Spleen (tissue), 11 donors: ENCODE measurements around the gene XYLT1. TPM values are rescaled to one million over a fixed set of nuclear protein-coding genes. Genes with fewer than 3 reads are reported as not detected.

Experiments used
- DNase-seq: peaks from one replicate; pipeline ENCODE4 v3.0.0-alpha.2; 2020
- H3K27ac ChIP-seq, 8 donors: fragments of 200-600 bp; sonication (generic) in 7 of 8; 1 replicate in 4 of 8; 2 replicates in 4 of 8; pipeline versions ENCODE4 v1.5.0 to v1.8.0; 2016 to 2021; ENCODE audit warnings: inconsistent platforms in 4 of 8, mild to moderate bottlenecking in 4 of 8, moderate library complexity in 1 of 8
- H3K27me3 ChIP-seq, 7 donors: fragments of 200-600 bp; sonication (generic) in 6 of 7; replicated peaks in 1 of 7; 1 replicate in 4 of 7; 2 replicates in 3 of 7; pipeline versions ENCODE4 v1.5.0 to v1.8.0; 2016 to 2021; ENCODE audit warnings: inconsistent platforms in 3 of 7, mild to moderate bottlenecking in 1 of 7
- H3K36me3 ChIP-seq, 6 donors: fragments of 200-600 bp; sonication (generic) in 5 of 6; 1 replicate in 4 of 6; 2 replicates in 2 of 6; pipeline versions ENCODE4 v1.5.0 to v1.8.0; 2016 to 2021; ENCODE audit warnings: inconsistent platforms in 2 of 6
- H3K4me1 ChIP-seq, 6 donors: fragments of 200-600 bp; sonication (generic) in 5 of 6; 1 replicate in 3 of 6; 2 replicates in 3 of 6; pipeline versions ENCODE4 v1.5.0 to v1.8.0; 2016 to 2021; ENCODE audit warnings: inconsistent platforms in 3 of 6
- H3K4me3 ChIP-seq, 8 donors: fragments of 200-600 bp; sonication (generic) in 7 of 8; 1 replicate in 4 of 8; 2 replicates in 4 of 8; pipeline versions ENCODE4 v1.5.0 to v1.8.0; 2016 to 2021; ENCODE audit warnings: inconsistent platforms in 4 of 8, mild to moderate bottlenecking in 4 of 8, moderate library complexity in 2 of 8
- H3K9me3 ChIP-seq, 8 donors: fragments of 200-600 bp; sonication (generic) in 7 of 8; 1 replicate in 4 of 8; 2 replicates in 4 of 8; pipeline versions ENCODE4 v1.5.0 to v1.8.0; 2016 to 2021; ENCODE audit warnings: inconsistent platforms in 4 of 8
- POLR2A ChIP-seq, 3 donors: fragments of 450-650 bp; IDR thresholded peaks; one replicate each; pipeline ENCODE4 v1.5.1; 2017; ENCODE audit warnings: antibody characterized with exemption in 3 of 3, mild to moderate bottlenecking in 1 of 3
- POLR2AphosphoS5 ChIP-seq, 3 donors: sonication (generic); formaldehyde crosslinking; IDR thresholded peaks; one replicate each; pipeline ENCODE4 v1.5.1; 2017; ENCODE audit warnings: antibody characterized with exemption in 3 of 3
- WGBS, 5 donors: extraction: QIAGEN DNeasy Blood & Tissue Kit in 3 of 5; methylation state at CpG; one replicate each; pipeline versions ENCODE4 v1.1.5 to v1.1.7; 2013 to 2018; 5-methylcytosine and 5-hydroxymethylcytosine counted together
- intact Hi-C: fragments of 100-400 bp; cut with DNase I; formaldehyde crosslinking; loops from one replicate; pipeline ENCODE4 v1.15.0; 2023; ENCODE audit warnings: low total_unique reads
- polyA plus RNA-seq, 3 donors: library from polyadenylated mRNA; stranded (reverse); fragments of 200-250 nt; gene quantifications; one replicate each; pipeline ENCODE4 v1.2.1, GENCODE V29; 2013
- total RNA-seq, 7 donors: library from RNA; depleted of rRNA in 3 of 7; stranded (reverse); fragments of >200 nt in 3 of 7; fragmentation: NEBNext Ultra II Directional in 4 of 7; extraction: Animal tissue kit (Norgen Biotek cat#: 25700) in 4 of 7; gene quantifications; one replicate each; pipeline versions ENCODE4 v1.1.0 to v1.2.1, GENCODE V29; 2016 to 2021
- TF ChIP-seq, protein P1 (sequence below), 11 experiments: fragments of 200-600 bp in 7 of 11; fragments of 450-650 bp in 4 of 11; sonication (generic) in 4 of 11; IDR thresholded peaks in 8 of 11; conservative IDR thresholded peaks in 3 of 11; 1 replicate in 7 of 11; 2 replicates in 4 of 11; pipeline versions ENCODE4 v1.4.0 to v1.8.0; 2016 to 2021; ENCODE audit warnings: antibody characterized with exemption in 11 of 11, inconsistent platforms in 4 of 11, mild to moderate bottlenecking in 1 of 11
- donor health status: healthy with polysubstance abuse.
- donor health status: DM: no; HTN: no; CAD: no; lungs with moderate emphysema.
- donor health status: DM: no; HTN: no; CAD: no.
- donor health status: Bipolar disorder and iron deficiency.
- donor health status: healthy.
- donor health status: DM: no; HTN: no; CAD: no.
- donor health status: DM: yes; HTN: yes; CAD: no.

The XYLT1 gene
- total and polyA plus RNA-seq, 10 donors: 2.1 to 40.7 (median 23.5) TPM

DNA sequence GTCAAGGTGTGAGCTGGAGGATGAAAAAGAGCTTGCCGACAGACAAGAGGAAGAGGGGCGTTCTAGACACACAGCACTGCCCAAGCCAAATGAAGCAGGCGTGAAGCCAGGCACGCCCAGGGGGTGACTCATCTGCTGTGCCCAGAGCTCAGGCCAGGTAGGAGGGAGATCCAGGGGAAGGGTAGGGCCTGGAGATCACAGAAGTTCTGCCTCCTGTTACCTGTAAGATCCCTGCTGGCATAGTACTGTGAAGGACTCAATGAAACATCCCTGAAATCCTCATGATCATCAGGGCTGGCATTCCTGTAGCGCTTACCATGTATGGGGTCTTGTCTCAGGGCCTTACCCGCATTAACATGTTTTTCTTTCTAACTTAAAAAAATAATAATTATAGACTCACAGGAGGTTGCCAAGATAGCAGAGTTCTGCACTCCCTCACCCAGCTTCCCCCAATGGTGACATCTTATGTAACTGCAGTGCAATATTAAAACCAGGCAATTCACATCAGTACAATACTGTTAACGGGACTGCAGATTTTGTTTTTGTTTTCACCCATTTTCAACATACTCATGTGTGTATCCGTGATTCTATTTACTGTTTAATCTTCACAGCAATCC is 158.6 kb downstream of the XYLT1 start:
- WGBS, 5 donors: 68 to 76% (median 74%) methylated on average over 8 of the region's 8 CpGs
- peaks cover 0 to 11% (median 2%) of the 10 kb centered on the region in 6 donors for H3K36me3 ChIP-seq
- H3K27ac ChIP-seq: peak overlapping the region in 4 of 8 donors; percentile 56 to 78 (median 66)
- intact Hi-C loops: no loop called here
- no peaks in the 10 kb centered on the region for H3K27me3 ChIP-seq
- DNase-seq: no peak
- H3K9me3 ChIP-seq: peaks cover 0 to 18% (median 11%) of the 10 kb centered on the region in 8 donors
- peaks cover 0 to 55% (median 17%) of the 10 kb centered on the region in 6 donors for H3K4me1 ChIP-seq
- TF ChIP-seq POLR2A (IDR thresholded peaks at IDR 0.05): no peak
- TF ChIP-seq, protein P1, sequence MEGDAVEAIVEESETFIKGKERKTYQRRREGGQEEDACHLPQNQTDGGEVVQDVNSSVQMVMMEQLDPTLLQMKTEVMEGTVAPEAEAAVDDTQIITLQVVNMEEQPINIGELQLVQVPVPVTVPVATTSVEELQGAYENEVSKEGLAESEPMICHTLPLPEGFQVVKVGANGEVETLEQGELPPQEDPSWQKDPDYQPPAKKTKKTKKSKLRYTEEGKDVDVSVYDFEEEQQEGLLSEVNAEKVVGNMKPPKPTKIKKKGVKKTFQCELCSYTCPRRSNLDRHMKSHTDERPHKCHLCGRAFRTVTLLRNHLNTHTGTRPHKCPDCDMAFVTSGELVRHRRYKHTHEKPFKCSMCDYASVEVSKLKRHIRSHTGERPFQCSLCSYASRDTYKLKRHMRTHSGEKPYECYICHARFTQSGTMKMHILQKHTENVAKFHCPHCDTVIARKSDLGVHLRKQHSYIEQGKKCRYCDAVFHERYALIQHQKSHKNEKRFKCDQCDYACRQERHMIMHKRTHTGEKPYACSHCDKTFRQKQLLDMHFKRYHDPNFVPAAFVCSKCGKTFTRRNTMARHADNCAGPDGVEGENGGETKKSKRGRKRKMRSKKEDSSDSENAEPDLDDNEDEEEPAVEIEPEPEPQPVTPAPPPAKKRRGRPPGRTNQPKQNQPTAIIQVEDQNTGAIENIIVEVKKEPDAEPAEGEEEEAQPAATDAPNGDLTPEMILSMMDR (IDR thresholded peaks at IDR 0.05 in 8 of 11, conservative IDR thresholded peaks at IDR 0.05 in 3 of 11): no peak
- TF ChIP-seq POLR2AphosphoS5 (IDR thresholded peaks at IDR 0.05): no peak
- no peak overlapping the region for H3K4me3 ChIP-seq

DNA sequence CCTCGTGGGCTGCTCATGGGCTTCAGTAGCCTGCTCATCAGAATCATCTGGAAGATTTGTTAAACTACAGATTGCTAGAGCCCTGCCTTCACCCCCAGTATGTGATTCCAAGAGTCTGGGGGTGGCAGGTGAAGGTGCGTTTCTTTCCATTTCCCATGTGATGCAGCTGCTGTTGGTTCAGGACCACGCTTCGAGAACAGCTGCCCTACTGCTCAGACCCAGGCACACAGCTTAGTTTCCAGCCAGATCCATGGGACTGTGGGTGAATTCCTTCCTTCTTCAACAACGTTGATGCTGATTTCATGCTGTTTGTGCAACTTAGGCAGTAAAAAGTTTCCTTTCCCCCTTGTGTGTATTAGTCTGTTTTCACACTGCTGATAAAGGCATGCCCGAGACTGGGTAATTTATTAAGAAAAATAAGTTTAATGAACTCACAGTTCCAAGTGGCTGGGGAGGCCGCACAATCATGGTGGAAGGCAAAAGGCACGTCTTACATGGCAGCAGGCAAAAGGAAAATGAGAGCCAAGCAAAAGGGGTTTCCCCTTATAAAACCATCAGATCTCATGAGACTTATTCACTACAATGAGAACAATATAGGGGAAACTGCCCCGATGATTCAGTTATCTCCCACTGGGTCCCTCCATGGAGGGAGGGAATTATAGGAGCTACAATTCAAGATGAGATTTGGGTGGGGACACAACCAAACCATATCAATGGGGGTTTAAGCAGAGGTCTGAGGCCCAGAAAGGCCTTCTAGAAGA is 159.2 kb downstream of the XYLT1 start:
- 71 to 88% (median 82%) methylated on average over 9 of the region's 9 CpGs for WGBS, 5 donors
- H3K27ac ChIP-seq: peak overlapping the region in 3 of 8 donors; percentile 61 to 78 (median 71)
- peaks cover 0 to 51% (median 17%) of the 10 kb centered on the region in 6 donors for H3K4me1 ChIP-seq
- TF ChIP-seq, protein P1 (IDR thresholded peaks at IDR 0.05 in 8 of 11, conservative IDR thresholded peaks at IDR 0.05 in 3 of 11): no peak
- no peak for TF ChIP-seq POLR2A (IDR thresholded peaks at IDR 0.05)
- no peak for TF ChIP-seq POLR2AphosphoS5 (IDR thresholded peaks at IDR 0.05)
- H3K27me3 ChIP-seq: no peaks in the 10 kb centered on the region
- DNase-seq: no peak
- peaks cover 0 to 18% (median 11%) of the 10 kb centered on the region in 8 donors for H3K9me3 ChIP-seq
- intact Hi-C loops: no loop called here
- H3K4me3 ChIP-seq: no peak overlapping the region
- peaks cover 0 to 11% (median 2%) of the 10 kb centered on the region in 6 donors for H3K36me3 ChIP-seq

DNA sequence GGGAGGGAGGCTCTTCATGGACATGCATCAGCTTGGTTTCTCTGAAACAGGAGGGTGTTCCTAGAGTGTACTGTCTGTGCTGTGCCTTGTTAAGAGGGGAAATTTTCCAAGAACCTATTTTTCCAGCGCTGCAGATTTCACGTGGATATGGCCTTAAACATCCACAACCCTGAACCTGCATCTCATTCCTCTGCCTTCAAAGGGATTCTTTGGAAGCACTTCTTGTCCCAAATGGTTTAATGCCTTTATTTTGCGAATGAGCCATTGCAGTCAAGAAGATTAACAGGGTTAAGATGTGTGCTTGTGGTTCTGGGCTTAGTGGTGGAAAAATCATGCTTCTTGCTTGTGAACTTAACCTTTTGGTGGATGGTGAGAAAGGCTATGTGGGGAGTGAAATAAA is 161.2 kb downstream of the XYLT1 start:
- Histone ChIP-seq H3K36me3 (peaks cover 0 to 11% (median 2%) of the 10 kb centered on the region in 6 donors), H3K4me3 (no peak overlapping the region), H3K4me1 (peaks cover 0 to 57% (median 24%) of the 10 kb centered on the region in 6 donors), H3K27me3 (no peaks in the 10 kb centered on the region), H3K9me3 (peaks cover 0 to 18% (median 11%) of the 10 kb centered on the region in 8 donors), H3K27ac (no peak overlapping the region)
- intact Hi-C loops: no loop called here
- no peak for TF ChIP-seq POLR2AphosphoS5 (IDR thresholded peaks at IDR 0.05)
- TF ChIP-seq, protein P1 (IDR thresholded peaks at IDR 0.05 in 8 of 11, conservative IDR thresholded peaks at IDR 0.05 in 3 of 11): no peak
- TF ChIP-seq POLR2A (IDR thresholded peaks at IDR 0.05): no peak
- DNase-seq: no peak
- 89 to 99% (median 95%) methylated on average over 3 of the region's 3 CpGs for WGBS, 5 donors

DNA sequence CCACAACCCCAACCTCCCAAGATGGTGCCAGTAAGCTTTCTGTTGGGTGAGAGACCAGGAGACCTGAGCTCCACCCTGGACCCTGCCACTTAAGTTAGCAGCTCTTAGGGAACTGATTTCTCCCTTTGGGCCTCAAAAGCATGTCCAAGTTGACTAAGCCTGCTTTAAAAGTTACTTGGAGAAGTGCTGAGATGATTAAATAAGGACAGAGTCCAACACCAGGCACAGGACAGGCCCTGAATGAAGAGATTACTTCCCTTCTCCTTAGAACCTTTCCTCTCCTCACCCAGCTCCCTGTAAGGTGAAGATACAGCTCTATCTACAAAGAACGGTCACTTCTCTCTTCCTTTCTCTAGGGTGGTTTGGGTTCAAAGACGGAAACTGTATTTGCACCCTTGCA is 162.6 kb downstream of the XYLT1 start:
- Histone ChIP-seq H3K36me3 (peaks cover 0 to 11% (median 2%) of the 10 kb centered on the region in 6 donors), H3K9me3 (peaks cover 0 to 18% (median 11%) of the 10 kb centered on the region in 8 donors), H3K27me3 (no peaks in the 10 kb centered on the region), H3K4me1 (peaks cover 0 to 57% (median 25%) of the 10 kb centered on the region in 6 donors), H3K4me3 (no peak overlapping the region), H3K27ac (no peak overlapping the region)
- DNase-seq: no peak
- intact Hi-C loops: no loop called here
- WGBS, 5 donors: 89 to 95% (median 93%) methylated on average over 2 of the region's 2 CpGs
- TF ChIP-seq, protein P1 (IDR thresholded peaks at IDR 0.05 in 8 of 11, conservative IDR thresholded peaks at IDR 0.05 in 3 of 11): no peak
- TF ChIP-seq POLR2AphosphoS5 (IDR thresholded peaks at IDR 0.05) (no peak), POLR2A (IDR thresholded peaks at IDR 0.05) (no peak)
